HG03575 (cell line): Measurements from ENCODE around the gene CDCA3.

Experiments
- ATAC-seq: cut with Tn5 transposase; IDR thresholded peaks from one replicate; pipeline ENCODE4 v1.9.1; 2021; ENCODE audit not compliant: unreplicated experiment, insufficient number of reproducible peaks, low FRiP score; ENCODE audit errors: extremely low read depth

Gene CDCA3

GRCh38 chr12:6858799-6859198 lies 7.7 kb upstream of the CDCA3 start:
- ATAC-seq = no peak

- ATAC-seq = no peak
These were observed 4.2 kb upstream of the CDCA3 start for GRCh38 chr12:6855322-6855721.

- no peak for ATAC-seq
These were observed 3.0 kb upstream of the CDCA3 start for GRCh38 chr12:6854036-6854435.

GRCh38 chr12:6853626-6854025 lies 2.5 kb upstream of the CDCA3 start:
- no peak for ATAC-seq

- no peak for ATAC-seq
These were observed 1.7 kb upstream of the CDCA3 start for GRCh38 chr12:6852651-6853354.

GRCh38 chr12:6851921-6852650 lies 1.0 kb upstream of the CDCA3 start, which contains the start of gene USP5:
USP5 (plus strand) TSS chr12:6852150; CDS start chr12:6852180, 30 bp downstream.
- ATAC-seq = peak; percentile 52

- no peak for ATAC-seq
These were observed 312 bp downstream of the CDCA3 start for GRCh38 chr12:6850796-6851152.

GRCh38 chr12:6849976-6850560 lies 1.0 kb downstream of the CDCA3 start:
- no peak for ATAC-seq

- no peak for ATAC-seq
These were observed 1.7 kb downstream of the CDCA3 start for GRCh38 chr12:6849427-6849826.

GRCh38 chr12:6847676-6848075 lies 3.4 kb downstream of the CDCA3 start:
- no peak for ATAC-seq

- no peak for ATAC-seq
These were observed 4.7 kb downstream of the CDCA3 start for GRCh38 chr12:6846316-6846869.

GRCh38 chr12:6845395-6845794 lies 5.7 kb downstream of the CDCA3 start:
- ATAC-seq = no peak

GRCh38 chr12:6843118-6843902 lies 7.8 kb downstream of the CDCA3 start:
- ATAC-seq = no peak

- ATAC-seq = no peak
These were observed 9.0 kb downstream of the CDCA3 start for GRCh38 chr12:6842075-6842474.

- no peak for ATAC-seq
These were observed 10.1 kb downstream of the CDCA3 start, which contains the start of gene GNB3 for GRCh38 chr12:6840761-6841515. GNB3 (plus strand) TSS chr12:6840925; CDS start chr12:6841288, 363 bp downstream.

- ATAC-seq = no peak
These were observed 10.8 kb downstream of the CDCA3 start for GRCh38 chr12:6840330-6840729.

GRCh38 chr12:6839482-6840201 lies 11.4 kb downstream of the CDCA3 start:
- ATAC-seq = no peak

- ATAC-seq = no peak
These were observed 12.2 kb downstream of the CDCA3 start for GRCh38 chr12:6838854-6839253.
